OCI-LY1 (cell line): Measurements from ENCODE around the gene GSTM1.

Experiments used
- H2AFZ ChIP-seq: fragments of 200-600 bp; sonication (generic), shearing (Covaris generic); 2 replicates; pipeline ENCODE4 v1.6.0; 2014; ENCODE audit warnings: antibody characterized with exemption, mild to moderate bottlenecking, low read length
- H3F3A ChIP-seq: fragments of 200-600 bp; sonication (generic), shearing (Covaris generic); 2 replicates; pipeline ENCODE4 v1.6.0; 2014; ENCODE audit warnings: mild to moderate bottlenecking, antibody characterized with exemption, low read length, moderate library complexity; ENCODE audit not compliant: insufficient read depth
- H3K27ac ChIP-seq: fragments of 200-600 bp; sonication (generic); 2 replicates; pipeline ENCODE4 v1.5.1; 2014; ENCODE audit warnings: low read length, mixed run types, mild to moderate bottlenecking, low read depth; ENCODE audit not compliant: poor library complexity, severe bottlenecking
- H3K27me3 ChIP-seq: fragments of 200-600 bp; sonication (generic); 2 replicates; pipeline ENCODE4 v1.6.0; 2014; ENCODE audit warnings: antibody characterized with exemption, mild to moderate bottlenecking, low read length, moderate library complexity; ENCODE audit not compliant: insufficient read depth
- H3K36me3 ChIP-seq: fragments of 200-600 bp; sonication (generic); 2 replicates; pipeline ENCODE4 v1.6.1; 2014; ENCODE audit warnings: mild to moderate bottlenecking, antibody characterized with exemption, low read length, moderate library complexity, mixed read lengths; ENCODE audit not compliant: insufficient read depth
- H3K4me1 ChIP-seq: fragments of 200-600 bp; sonication (generic); 2 replicates; pipeline ENCODE4 v1.5.1; 2014; ENCODE audit warnings: mild to moderate bottlenecking, low read length, moderate library complexity; ENCODE audit not compliant: insufficient read depth, severe bottlenecking
- H3K4me2 ChIP-seq: fragments of 200-600 bp; sonication (generic), shearing (Covaris generic); 2 replicates; pipeline ENCODE4 v1.6.1; 2014; ENCODE audit warnings: low read length
- H3K4me3 ChIP-seq: fragments of 200-600 bp; sonication (generic); 2 replicates; pipeline ENCODE4 v1.5.1; 2014; ENCODE audit warnings: low read length, low read depth, mild to moderate bottlenecking, mixed read lengths; ENCODE audit not compliant: poor library complexity, severe bottlenecking
- H3K79me2 ChIP-seq: fragments of 200-600 bp; shearing (Covaris generic); 2 replicates; pipeline ENCODE4 v1.6.1; 2016; ENCODE audit warnings: mixed run types, low read length, mixed read lengths; ENCODE audit not compliant: insufficient read depth
- H3K9ac ChIP-seq: fragments of 200-600 bp; sonication (generic), shearing (Covaris generic); 2 replicates; pipeline ENCODE4 v1.6.1; 2014; ENCODE audit warnings: mild to moderate bottlenecking, low read length, mixed read lengths
- H3K9me2 ChIP-seq: fragments of 200-600 bp; sonication (generic), shearing (Covaris generic); 2 replicates; pipeline ENCODE4 v1.6.1; 2014; ENCODE audit warnings: low read depth, mild to moderate bottlenecking, low read length, mixed read lengths
- H3K9me3 ChIP-seq: fragments of 200-600 bp; shearing (Covaris generic); 2 replicates; pipeline ENCODE4 v1.6.1; 2014; ENCODE audit warnings: low read length, mixed read lengths
- H4K20me1 ChIP-seq: fragments of 200-600 bp; sonication (generic), shearing (Covaris generic); 2 replicates; pipeline ENCODE4 v1.6.0; 2016; ENCODE audit warnings: mild to moderate bottlenecking, low read length; ENCODE audit not compliant: insufficient read depth
- EZH2 ChIP-seq: fragments of 200-600 bp; sonication (generic), shearing (Covaris generic); IDR thresholded peaks from 2 replicates; pipeline ENCODE4 v1.8.0; 2017; ENCODE audit warnings: borderline replicate concordance, mixed run types, mild to moderate bottlenecking, antibody characterized with exemption, low read length, moderate library complexity, mixed read lengths
- TF ChIP-seq, protein P1 (sequence below): fragments of 200-600 bp; sonication (generic), shearing (Covaris generic); IDR thresholded peaks from 2 replicates; pipeline ENCODE4 v1.5.1; 2017; ENCODE audit warnings: mild to moderate bottlenecking, antibody characterized with exemption, low read length, moderate library complexity, mixed read lengths

Gene GSTM1

DNA sequence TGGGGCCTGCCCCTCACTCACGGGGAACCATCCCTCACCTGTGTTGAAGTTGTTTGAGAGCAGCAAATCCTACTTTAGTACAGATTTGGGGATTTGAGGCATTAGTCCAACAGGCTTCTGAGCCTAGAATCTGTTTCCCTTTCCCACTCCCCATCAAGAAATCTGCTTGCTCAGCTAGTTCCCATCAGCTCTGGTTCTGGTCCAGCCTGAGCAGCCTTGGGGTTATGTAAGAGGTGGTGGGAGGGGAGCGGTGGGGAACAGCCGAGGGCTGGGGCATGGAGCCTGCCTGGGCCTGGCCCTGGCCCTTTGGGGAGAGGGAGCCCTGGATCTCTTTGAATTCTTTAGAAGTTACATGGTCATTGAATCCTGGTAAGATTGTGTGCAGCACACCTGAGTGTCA is 28.5 kb downstream of the GSTM1 start:
- no peaks in the 10 kb centered on the region for H3F3A ChIP-seq
- no peaks in the 10 kb centered on the region for H3K36me3 ChIP-seq
- no peak overlapping the region for H3K4me3 ChIP-seq
- no peak overlapping the region for H3K9ac ChIP-seq
- TF ChIP-seq EZH2: no peak
- TF ChIP-seq, protein P1, sequence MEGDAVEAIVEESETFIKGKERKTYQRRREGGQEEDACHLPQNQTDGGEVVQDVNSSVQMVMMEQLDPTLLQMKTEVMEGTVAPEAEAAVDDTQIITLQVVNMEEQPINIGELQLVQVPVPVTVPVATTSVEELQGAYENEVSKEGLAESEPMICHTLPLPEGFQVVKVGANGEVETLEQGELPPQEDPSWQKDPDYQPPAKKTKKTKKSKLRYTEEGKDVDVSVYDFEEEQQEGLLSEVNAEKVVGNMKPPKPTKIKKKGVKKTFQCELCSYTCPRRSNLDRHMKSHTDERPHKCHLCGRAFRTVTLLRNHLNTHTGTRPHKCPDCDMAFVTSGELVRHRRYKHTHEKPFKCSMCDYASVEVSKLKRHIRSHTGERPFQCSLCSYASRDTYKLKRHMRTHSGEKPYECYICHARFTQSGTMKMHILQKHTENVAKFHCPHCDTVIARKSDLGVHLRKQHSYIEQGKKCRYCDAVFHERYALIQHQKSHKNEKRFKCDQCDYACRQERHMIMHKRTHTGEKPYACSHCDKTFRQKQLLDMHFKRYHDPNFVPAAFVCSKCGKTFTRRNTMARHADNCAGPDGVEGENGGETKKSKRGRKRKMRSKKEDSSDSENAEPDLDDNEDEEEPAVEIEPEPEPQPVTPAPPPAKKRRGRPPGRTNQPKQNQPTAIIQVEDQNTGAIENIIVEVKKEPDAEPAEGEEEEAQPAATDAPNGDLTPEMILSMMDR: no peak
- peaks cover 6% of the 10 kb centered on the region; the same call in 1 of the 2 replicates for H3K27me3 ChIP-seq
- no peaks in the 10 kb centered on the region for H3K9me3 ChIP-seq
- H3K79me2 ChIP-seq: no peaks in the 10 kb centered on the region
- H3K4me2 ChIP-seq: no peak overlapping the region
- no peaks in the 10 kb centered on the region for H4K20me1 ChIP-seq
- no peaks in the 10 kb centered on the region for H3K4me1 ChIP-seq
- H3K9me2 ChIP-seq: no peaks in the 10 kb centered on the region
- no peak overlapping the region for H3K27ac ChIP-seq
- no peak overlapping the region for H2AFZ ChIP-seq

DNA sequence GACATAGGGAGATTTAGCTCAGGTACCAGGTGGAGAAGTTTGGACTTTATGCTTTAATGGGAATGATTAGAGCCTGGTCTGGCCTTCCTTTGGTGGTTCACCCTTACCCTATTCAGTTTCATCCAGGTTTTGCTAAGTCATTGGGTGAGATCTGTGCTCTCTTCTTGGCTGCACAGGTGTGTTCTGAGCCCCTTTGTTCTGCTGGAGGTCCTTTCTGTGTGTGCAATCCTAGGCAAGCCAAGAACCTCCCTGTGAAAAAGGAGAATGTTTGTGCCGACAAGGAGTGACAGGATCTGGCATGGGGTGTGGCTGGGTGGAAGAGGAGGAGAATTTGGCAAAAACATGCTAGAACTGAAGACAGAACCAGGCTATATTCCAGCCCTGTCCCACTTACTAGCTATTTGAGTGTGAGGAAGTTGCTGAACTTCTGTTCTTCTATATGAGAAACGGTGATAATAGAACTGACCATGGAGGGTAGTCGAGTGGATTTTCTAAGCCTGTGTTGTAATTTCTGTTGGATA is 29.0 kb downstream of the GSTM1 start:
- Histone ChIP-seq H3K9ac (no peak overlapping the region), H3F3A (no peaks in the 10 kb centered on the region), H3K4me3 (no peak overlapping the region), H2AFZ (no peak overlapping the region), H3K9me3 (no peaks in the 10 kb centered on the region), H4K20me1 (no peaks in the 10 kb centered on the region), H3K79me2 (no peaks in the 10 kb centered on the region), H3K4me2 (no peak overlapping the region), H3K27me3 (peaks cover 6% of the 10 kb centered on the region; the same call in 1 of the 2 replicates), H3K4me1 (no peaks in the 10 kb centered on the region), H3K9me2 (no peaks in the 10 kb centered on the region), H3K27ac (no peak overlapping the region), H3K36me3 (no peaks in the 10 kb centered on the region)
- TF ChIP-seq, protein P1: no peak
- no peak for TF ChIP-seq EZH2

DNA sequence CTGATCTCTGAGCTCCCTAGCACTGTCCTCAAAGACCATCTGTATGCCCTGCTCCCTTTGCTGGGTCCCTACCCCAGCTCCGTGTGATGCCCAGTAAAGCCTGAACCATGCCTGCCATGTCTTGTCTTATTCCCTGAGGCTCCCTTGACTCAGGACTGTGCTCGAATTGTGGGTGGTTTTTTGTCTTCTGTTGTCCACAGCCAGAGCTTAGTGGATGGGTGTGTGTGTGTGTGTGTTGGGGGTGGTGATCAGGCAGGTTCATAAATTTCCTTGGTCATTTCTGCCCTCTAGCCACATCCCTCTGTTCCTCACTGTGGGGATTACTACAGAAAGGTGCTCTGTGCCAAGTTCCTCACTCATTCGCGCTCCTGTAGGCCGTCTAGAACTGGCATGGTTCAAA is 30.1 kb downstream of the GSTM1 start:
- Histone ChIP-seq H3K79me2 (no peaks in the 10 kb centered on the region), H2AFZ (no peak overlapping the region), H3K4me2 (no peak overlapping the region), H4K20me1 (no peaks in the 10 kb centered on the region), H3K27ac (no peak overlapping the region), H3K4me3 (no peak overlapping the region), H3K36me3 (no peaks in the 10 kb centered on the region), H3K9ac (no peak overlapping the region), H3K27me3 (peaks cover 6% of the 10 kb centered on the region; the same call in 1 of the 2 replicates), H3K9me2 (no peaks in the 10 kb centered on the region), H3K4me1 (no peaks in the 10 kb centered on the region), H3K9me3 (no peaks in the 10 kb centered on the region), H3F3A (no peaks in the 10 kb centered on the region)
- TF ChIP-seq EZH2: no peak
- TF ChIP-seq, protein P1: no peak
